ENCODE results near the gene SELP.
"Not testable (repeated sequence)": the region's sequence is repeated elsewhere in the genome, so short reads cannot be mapped to it uniquely, and the experiment has no call there.

Gene SELP

DNA sequence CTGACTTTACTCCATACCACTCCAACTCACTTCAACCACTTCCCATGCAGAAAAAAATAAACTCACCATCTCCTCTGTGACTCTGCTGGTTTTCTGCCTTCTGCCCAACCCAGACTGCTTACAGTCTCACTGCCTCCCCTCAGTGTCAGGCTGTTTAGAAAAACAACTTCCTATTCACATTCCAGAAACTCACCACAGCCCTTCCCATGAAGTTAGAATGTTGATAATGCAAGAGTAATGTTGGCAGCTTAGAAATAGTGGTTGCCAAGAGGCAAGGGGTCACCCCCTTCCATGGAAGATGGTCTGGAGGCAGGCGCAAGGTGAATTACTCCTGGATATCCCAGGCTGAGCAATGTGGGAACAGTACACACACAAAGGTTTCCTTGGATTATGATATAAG is at the start of gene SELP:
Gene SELP, minus strand, starts transcription at position 119 of the 400 bp plus-strand sequence. Its CDS starts 50 bp downstream, at position 69.
- no peak for DNase-seq (ENCODE audit: low spot score)

DNA sequence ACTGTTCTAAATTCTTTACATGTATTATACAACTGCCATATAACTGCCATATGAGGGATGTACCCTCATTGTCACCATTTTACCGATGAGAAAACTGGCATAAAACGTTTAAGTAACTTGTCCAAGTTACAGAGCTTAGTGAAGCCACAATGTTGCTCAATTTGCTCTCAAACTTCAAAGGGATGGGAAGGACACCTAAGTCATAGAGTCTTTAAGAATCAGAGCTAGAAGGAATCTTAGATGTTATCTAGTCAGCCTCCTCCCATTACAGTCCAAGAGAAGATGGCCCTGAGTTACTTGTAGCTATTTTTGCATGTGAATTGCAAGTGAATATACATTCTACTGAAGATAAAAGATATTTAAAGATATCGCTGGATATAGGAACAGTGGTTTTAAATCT is 49.8 kb upstream of the SELP start:
- no peak for DNase-seq (ENCODE audit: low spot score)

DNA sequence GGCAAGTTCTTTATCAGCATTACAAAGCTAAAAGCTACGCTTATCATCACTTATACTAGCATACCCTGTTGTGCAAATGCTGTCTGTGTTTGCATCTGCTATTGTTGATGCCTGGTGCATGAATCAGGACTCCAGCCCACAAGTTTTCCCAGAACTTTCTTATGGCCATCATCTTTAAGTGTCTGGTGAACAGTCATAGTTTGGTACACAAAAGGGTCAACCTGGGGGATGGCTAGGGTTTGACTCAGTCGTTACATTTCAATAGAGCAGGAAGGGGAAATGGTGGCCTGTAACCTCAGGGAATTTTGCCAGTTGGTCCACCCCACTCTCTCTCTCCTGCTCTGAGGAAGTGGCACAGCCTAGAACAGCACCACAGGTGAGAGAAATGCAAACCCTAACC is 46.1 kb upstream of the SELP start:
- no peak for DNase-seq (ENCODE audit: low spot score)

DNA sequence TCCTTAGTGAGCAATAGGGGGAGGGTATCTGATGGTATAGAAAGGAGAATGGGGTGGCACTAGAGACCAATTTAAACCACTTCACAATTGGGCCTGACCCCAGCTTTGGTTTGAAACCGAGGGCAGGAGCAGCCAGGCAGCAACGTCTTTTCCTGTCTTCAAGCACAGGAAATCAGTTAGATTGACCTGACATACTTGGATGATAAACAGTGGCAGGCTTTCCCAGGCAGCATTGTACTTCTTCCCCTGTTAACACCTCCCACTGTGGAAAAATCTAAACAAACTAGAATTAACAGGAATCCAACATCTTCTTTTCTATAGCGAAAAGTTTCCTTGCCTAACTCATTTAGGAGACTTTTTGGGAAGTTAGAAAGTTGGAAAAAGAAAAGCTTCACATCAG is 40.9 kb upstream of the SELP start:
- DNase-seq (ENCODE audit: low spot score) = no peak

DNA sequence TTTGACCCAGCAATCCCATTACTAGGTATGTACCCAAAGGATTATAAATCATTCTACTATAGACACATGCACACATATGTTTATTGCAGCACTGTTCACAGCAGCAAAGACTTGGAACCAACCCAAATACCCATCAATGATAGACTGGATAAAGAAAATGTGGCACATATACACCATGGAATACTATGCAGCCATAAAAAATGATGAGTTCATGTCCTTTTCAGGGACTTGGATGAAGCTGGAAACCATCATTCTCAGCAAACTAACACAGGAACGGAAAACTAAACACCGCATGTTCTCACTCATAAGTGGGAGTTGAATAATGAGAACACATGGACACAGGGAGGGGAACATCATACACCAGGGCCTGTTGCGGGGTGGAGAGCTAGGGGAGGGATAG is 40.3 kb upstream of the SELP start:
- DNase-seq (ENCODE audit: low spot score) = not testable (repeated sequence)

DNA sequence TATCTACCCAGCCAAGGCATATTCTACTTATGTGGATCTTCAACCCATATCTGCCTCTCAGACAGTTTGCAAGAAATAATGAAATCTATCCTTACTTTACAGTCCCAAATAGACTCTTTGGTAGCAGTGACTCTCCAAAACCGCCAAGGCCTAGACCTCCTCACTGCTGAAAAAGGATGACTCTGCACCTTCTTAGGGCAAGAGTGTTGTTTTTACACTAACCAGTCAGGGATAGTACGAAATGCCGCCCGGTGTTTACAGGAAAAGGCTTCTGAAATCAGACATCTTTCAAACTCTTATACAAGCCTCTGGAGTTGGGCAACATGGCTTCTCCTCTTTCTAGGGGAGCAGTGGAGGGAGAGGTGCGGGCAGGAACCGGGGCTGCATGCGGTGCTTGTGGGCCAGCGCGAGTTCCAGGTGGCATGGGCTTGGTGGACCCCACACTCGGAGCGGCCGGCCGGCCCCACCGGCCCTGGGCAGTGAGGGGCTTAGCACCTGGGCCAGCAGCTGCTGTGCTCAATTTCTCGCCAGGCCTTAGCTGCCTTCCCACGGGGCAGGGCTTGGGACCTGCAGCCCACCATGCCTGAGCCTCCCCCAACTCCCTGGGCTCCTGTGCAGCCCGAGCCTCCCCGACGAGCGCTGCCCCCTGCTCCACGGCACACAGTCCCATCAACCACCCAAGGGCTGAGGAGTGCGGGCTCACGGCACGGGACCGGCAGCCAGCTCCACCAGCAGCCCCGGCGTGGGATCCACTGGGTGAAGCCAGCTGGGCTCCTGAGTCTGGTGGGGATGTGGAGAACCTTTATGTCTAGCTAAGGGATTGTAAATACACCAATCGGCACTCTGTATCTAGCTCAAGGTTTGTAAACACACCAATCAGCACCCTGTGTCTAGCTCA is 38.0 kb upstream of the SELP start:
- DNase-seq (ENCODE audit: low spot score) = not testable (repeated sequence)

DNA sequence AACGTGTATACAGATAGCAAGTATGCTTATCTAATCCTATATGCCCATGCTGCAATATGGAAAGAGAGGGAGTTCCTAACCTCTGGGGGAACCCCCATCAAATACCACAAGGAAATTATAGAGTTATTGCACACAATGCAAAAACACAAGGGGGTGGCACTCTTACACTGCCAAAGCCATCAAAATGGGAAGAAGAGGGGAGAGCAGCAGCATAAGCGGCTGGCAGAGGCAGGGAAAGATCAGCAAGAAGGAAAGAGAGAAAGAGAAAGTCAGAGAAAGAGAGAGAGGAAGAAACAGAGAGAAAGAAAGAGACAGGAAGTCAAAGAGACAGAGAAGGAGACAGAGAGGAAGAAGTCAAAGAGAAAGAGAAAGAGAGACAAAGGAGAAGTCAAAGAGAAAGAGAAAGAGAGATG is 37.3 kb upstream of the SELP start:
- not testable (repeated sequence) for DNase-seq (ENCODE audit: low spot score)

DNA sequence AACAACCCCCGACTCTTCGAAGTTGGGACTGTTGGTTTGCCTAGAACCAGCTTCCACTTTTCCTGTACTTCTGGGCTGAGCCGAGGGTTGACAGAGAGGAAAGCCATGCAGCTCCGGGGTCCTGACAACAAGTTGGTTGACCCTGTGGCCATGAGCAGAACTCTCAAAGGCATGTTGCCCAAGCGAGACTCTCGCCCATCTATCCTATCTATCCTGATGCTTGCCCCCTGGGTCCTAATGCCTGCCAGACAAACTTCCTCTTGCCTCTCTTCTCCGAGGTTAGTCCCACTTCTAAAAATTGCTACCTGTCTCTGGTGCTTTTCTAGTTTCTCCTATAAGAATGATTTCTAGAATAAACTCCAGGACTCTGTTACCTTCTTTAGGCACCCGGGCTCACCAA is 32.8 kb upstream of the SELP start:
- not testable (repeated sequence) for DNase-seq (ENCODE audit: low spot score)

DNA sequence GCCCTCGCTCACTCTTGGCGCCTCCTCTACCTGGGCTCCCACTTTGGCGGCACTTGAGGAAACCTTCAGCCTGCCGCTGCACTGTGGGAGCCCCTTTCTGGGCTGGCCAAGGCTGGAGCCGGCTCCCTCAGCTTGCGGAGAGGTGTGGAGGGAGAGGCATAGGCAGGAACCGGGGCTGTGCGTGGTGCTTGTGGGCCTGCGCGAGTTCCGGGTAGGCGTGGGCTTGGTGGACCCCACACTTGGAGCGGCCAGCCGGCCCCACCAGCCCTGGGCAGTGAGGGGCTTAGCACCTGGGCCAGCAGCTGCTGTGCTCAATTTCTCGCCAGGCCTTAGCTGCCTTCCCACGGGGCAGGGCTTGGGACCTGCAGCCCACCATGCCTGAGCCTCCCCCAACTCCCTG is 31.1 kb upstream of the SELP start:
- not testable (repeated sequence) for DNase-seq (ENCODE audit: low spot score)

DNA sequence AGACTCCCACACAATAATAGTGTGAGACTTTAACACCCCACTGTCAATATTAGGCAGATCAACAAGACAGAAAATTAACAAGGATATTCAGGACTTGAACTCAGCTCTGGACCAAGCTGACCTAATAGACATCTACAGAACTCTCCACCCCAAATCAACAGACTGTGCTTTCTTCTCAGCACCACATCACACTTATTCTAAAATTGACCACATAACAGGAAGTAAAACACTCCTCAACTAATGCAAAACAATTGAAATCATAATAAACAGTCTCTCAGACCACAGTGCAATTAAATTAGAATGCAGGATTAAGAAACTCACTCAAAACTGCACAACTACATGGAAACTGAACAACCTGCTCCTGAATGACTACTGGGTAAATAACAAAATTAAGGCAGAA is 28.9 kb upstream of the SELP start:
- DNase-seq (ENCODE audit: low spot score) = not testable (repeated sequence)

DNA sequence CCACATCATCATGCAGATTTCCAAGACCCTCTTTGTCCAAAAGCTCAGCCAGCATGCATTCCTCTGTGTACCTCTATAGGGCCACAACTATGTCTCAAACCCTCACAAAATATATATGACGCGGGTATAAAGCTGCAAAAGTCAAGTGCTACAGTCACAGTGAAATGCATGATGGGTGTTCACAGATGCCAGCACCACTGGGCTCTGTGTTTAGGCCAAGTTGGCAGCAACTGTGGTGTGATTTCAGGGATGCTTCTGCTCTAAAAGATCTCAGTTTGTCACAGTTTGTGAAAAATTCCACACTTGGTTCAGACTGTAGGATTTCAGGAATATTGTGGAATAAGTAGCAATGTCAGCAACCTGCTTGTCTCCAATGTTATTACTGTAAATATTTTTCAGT is 23.9 kb upstream of the SELP start:
- no peak for DNase-seq (ENCODE audit: low spot score)

DNA sequence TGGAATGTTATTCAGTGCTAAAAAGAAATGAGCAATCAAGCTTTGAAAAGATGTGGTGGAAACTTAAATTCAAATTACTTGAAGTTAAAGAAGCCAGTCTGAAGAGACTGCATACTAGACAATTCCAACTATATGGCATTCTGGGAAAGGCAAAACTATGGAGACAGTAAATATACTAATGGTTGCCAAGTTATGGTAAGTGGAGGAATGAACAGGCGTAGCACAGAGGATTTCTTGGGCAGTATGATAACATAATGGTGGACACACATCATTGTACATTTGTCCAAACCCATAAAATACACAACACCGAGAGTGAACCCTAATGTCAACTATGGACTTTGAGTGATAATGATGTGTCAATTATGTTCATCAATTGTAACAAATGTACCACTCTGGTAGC is 21.1 kb upstream of the SELP start:
- DNase-seq (ENCODE audit: low spot score) = no peak

DNA sequence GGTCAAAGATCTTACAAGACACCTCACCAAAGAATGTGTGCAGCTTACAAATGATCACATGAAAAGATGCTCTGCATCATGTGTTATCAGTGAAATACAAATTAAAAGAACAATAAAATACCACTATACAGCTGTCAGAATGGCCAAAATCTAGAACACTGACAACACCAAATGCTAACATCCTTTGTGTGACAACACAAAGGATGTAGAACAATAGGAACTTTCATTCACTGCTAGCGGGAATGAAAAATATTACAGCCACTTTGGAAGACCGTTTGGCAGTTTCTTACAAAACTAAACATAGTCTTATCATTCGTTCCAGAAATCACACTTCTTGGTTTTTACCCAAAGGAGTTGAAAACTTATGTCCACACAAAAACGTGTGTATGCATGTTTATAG is 20.6 kb upstream of the SELP start:
- no peak for DNase-seq (ENCODE audit: low spot score)

DNA sequence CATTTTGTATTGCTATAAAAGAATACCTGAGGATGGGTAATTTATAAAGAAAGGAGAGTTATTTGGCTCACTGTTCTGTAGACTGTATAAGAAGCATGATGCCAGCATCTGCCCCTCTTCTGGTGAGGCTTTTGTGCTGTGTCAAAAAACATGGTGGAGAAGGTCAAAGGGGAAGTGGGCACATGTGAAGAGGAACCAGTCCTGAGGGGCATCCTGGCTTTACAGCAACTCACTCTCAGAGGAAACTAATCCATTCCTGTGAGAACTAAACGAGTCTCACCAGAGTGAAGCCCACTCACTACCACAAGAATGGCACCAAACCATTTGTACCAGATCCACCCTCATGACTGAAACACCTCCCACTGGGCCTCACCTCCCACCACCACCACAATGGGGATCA is 18.8 kb upstream of the SELP start:
- DNase-seq (ENCODE audit: low spot score) = no peak

DNA sequence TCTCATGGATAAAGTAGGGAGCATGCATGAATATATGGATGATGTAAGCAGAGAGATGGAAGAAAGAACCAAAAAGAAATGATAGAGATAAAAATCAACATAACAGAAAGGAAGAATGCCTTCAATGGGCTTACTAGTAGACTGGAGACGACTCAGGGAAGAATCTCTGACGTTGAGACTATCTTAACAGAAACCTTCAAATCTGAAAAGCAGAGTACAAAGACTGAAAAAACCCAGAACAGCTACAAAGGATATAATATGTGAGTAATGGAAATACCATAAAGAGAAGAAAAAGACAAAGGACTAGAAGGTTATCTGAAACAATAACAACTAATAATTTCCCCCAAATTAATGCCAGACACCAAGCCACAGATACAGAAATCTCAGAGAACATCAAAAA is 18.3 kb upstream of the SELP start:
- DNase-seq (ENCODE audit: low spot score) = no peak

DNA sequence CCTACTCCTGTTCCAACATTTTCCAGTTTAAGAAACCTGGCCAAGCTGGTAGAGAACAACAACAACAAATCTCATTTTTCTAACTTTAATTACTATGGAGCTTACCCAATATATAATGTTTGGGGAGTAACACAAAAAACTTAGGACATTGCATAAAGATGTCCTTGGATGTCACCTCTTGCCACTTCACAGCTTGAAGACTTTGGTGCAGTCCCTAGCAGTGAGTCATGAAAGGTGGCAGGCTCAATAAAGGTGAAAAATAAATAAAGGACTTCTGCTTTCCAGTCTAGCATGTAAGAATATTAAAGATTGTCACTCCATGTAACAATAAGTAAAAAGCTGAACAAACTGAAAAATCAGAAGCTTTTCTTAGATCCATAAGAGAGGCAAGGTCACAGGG is 17.6 kb upstream of the SELP start:
- no peak for DNase-seq (ENCODE audit: low spot score)

DNA sequence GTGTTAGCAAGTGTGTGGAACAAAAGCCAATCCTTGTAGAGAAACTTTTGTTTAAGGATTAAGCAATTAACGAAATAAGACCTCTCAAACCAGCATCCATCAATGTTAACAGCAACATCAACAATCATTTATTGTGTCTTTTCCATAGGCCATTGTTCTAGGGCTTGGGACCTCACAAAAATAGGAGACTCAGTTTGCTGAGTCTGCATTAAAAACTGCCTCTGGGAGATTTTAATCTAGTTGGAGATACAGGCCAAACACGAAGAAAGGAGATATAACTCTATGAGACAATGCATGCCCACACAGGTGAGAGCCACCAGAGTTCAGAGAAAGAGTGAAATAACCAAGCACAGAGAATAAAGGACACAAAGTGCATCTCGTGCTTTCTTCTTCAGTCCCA is 14.4 kb upstream of the SELP start:
- no peak for DNase-seq (ENCODE audit: low spot score)

DNA sequence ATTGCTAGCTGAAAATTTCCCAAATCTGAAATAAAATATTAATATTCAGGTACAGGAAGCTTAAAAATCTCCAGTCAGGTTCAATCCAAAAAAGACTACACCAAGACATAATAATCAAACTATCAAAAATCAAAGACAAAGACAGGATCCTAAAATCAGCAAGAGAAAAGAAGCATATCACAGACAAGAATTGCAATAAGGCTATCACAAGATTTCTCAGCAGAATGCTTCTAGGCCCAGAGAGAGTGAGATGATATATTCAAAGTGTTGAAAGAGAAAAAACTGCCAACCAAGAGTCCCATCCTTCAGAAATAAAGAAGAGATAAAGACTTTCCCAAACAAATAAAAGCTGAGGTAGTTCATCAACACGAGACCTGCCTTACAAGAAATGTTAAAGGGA is 5.0 kb upstream of the SELP start:
- DNase-seq (ENCODE audit: low spot score) = no peak

DNA sequence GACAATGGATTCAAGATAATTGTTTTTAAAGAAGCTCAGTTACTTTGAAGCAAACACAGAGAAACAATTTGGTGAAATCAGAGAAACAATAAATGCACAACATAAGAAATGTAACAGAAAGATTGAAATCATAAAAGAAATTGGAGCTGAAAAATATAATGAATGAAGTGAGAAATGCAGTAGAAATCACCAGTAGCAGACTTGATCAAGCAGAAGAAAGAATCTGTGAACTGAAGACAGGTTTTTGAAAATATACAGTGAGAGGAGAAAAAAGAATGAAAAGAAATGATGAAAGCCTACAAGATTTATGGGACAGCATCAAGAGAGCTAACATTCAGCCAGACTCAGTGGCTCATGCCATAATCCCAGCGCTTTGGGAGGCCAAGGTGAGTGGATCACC is 4.2 kb upstream of the SELP start:
- no peak for DNase-seq (ENCODE audit: low spot score)

DNA sequence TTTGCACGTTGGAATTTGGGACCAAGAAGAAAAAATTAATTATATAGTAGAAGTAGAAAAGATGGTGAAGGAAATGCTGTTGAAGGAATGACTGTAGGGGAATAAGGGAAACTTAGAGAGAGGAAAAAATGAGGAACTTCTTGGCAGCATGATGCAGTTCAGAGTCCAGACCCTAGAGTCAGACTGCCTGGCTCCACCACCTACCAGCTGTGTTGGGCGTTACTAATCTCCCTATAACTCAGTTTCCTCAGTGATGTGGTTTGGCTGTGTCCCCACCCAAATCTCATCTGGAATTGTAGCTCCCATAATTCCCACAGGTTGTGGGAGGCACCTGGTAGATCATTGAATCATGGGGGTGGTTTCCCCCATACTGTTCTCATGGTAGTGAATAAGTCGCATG is 1.3 kb upstream of the SELP start:
- no peak for DNase-seq (ENCODE audit: low spot score)

DNA sequence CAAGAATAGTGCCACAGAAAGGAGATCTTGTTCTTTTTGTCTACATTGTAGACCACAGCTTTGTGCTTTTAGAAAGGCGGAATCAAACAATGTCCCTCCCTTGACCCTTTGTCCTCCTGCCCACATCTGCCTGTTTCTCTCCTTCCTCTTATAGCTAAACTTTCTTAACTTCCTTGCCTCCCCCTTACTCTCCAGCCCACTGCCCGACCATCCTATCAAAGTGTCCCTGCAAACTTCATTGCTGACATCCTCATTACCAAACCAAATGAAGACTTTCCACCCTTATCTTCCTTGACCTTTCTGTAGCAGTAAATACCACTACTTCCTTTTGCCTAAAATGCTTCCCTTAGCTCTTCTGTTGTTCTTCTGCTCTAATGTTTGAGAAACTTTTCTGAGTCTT is 5.0 kb downstream of the SELP start:
- no peak for DNase-seq (ENCODE audit: low spot score)

DNA sequence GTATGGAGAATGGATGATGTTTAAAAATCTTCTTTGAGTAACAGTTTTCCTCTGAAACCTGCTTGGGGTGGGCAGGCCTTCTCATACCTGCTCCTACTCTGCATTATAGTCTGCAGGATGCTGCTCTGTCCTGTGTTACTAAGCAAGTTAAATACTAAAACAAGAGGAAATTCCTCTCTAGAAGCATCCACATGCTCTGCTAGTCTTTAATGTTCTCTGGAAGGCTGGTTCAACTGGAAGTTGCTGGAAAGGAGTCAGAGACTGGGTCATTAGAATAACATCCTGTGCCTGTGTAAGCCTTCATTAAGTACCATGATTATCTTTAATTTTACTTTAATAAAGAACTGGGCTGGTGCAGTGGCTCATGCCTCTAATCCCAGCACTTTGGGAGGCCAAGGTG is 5.8 kb downstream of the SELP start:
- DNase-seq (ENCODE audit: low spot score) = no peak

DNA sequence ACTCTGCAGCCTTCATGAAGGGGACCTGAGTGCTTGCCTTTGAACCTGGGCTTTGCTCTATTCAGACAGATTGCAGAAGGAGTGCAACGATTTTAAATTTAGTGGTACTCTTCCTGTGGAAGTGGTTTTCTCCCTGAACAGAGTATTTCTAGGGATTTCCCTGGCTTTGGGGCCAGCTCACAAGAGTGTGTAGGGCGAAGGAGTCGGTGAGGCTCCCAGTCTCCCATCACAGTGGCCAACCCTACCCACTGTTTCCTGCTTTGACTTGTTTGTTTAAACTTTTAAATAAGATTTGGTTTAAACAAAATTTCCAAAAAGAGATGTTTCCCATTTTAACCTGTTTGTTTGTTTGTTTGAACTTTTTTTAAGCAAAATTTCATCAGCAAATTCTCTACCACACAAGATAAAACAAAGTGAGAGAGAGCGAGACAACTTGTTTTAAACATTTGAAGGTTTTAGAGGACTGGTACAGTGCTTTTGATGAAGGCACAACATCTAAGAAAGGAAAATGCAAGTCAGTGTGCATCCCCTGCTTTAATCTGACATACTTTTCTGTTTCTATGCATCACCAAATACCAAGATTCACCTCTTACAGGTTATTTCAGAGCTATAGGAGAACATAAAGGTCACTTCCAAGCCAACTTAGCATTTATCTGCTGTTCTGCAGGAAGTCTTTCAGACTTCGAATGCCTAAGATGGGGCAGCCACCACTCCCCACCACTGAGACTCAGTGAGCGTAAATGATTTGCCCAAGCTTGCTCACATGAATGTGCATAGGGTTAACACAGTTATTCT is 6.6 kb downstream of the SELP start:
- no peak for DNase-seq (ENCODE audit: low spot score)

Data from RKO (cell line).